Measurements from ENCODE around the gene DMBT1. TPM values are rescaled to one million over a fixed set of nuclear protein-coding genes. Genes with fewer than 3 reads are reported as not detected.
A peak's percentile ranks its signal among the peaks of the same experiment; 100 is the strongest.

Gene DMBT1
- total RNA-seq, 4 donors from 2014 or later = 0.15 to 0.62 (median 0.31) TPM

DNA sequence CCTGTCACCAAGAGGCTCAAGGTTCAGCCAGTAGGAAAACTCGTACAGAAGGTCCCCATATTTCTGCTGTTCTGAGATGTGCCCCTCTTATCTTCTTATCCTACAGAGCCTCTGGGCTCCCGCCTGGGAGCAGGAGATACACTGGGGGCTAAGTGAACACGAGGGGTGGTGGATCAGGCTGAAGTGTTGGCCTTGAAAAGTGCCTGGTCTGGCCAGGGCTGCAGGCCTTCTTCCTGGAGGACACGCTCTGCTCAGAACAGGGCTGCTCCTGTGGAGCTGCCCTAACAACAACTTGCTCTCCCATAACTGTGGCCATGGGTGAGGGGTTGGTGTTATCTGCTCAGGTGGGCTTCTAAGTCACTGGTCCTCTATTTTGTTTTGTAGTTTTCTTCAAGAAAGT lies 105.4 kb downstream of the DMBT1 start:
- TF ChIP-seq, protein P1, sequence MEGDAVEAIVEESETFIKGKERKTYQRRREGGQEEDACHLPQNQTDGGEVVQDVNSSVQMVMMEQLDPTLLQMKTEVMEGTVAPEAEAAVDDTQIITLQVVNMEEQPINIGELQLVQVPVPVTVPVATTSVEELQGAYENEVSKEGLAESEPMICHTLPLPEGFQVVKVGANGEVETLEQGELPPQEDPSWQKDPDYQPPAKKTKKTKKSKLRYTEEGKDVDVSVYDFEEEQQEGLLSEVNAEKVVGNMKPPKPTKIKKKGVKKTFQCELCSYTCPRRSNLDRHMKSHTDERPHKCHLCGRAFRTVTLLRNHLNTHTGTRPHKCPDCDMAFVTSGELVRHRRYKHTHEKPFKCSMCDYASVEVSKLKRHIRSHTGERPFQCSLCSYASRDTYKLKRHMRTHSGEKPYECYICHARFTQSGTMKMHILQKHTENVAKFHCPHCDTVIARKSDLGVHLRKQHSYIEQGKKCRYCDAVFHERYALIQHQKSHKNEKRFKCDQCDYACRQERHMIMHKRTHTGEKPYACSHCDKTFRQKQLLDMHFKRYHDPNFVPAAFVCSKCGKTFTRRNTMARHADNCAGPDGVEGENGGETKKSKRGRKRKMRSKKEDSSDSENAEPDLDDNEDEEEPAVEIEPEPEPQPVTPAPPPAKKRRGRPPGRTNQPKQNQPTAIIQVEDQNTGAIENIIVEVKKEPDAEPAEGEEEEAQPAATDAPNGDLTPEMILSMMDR (IDR thresholded peaks at IDR 0.05) = no peak
- TF ChIP-seq EP300 (IDR thresholded peaks at IDR 0.05) (no peak), POLR2A (IDR thresholded peaks at IDR 0.05) (no peak), POLR2AphosphoS5 (IDR thresholded peaks at IDR 0.05) (no peak)
- Histone ChIP-seq H3K27ac (no peak overlapping the region), H3K36me3 (no peaks in the 10 kb centered on the region), H3K4me3 (no peak overlapping the region), H3K4me1 (no peaks in the 10 kb centered on the region), H3K9me3 (no peaks in the 10 kb centered on the region), H3K27me3 (peaks cover 3% of the 10 kb centered on the region)
- DNase-seq (ENCODE audit: low spot score in 2 of 2) = peak; percentile 22 to 40
- 83% methylated on average over 4 of the region's 4 CpGs for WGBS

DNA sequence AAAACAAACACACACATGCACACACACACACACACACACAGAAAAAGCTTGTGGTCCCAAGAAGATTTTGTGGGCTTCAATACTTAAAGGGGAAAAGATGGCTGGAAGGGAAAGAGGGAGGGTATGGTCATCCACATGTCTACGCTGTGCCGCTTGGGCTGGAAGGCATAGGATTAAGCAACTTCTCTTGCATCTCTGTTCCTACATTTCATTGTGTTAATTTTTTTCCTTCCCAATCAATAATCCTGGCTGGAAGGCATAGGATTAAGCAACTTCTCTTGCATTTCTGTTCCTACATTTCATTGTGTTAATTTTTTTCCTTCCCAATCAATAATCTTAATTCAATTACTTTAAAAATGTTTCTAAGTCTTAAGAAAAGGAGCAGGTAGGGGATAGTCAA lies 108.5 kb downstream of the DMBT1 start:
- 90% methylated on average over 2 of the region's 2 CpGs for WGBS
- H3K4me3 ChIP-seq = no peak overlapping the region
- H3K9me3 ChIP-seq = no peaks in the 10 kb centered on the region
- peaks cover 3% of the 10 kb centered on the region for H3K27me3 ChIP-seq
- H3K27ac ChIP-seq = no peak overlapping the region
- H3K36me3 ChIP-seq = no peaks in the 10 kb centered on the region
- no peak for DNase-seq (ENCODE audit: low spot score in 2 of 2)
- no peaks in the 10 kb centered on the region for H3K4me1 ChIP-seq
- TF ChIP-seq POLR2A (IDR thresholded peaks at IDR 0.05) (no peak), POLR2AphosphoS5 (IDR thresholded peaks at IDR 0.05) (no peak), EP300 (IDR thresholded peaks at IDR 0.05) (no peak)
- TF ChIP-seq, protein P1 (IDR thresholded peaks at IDR 0.05) = no peak

DNA sequence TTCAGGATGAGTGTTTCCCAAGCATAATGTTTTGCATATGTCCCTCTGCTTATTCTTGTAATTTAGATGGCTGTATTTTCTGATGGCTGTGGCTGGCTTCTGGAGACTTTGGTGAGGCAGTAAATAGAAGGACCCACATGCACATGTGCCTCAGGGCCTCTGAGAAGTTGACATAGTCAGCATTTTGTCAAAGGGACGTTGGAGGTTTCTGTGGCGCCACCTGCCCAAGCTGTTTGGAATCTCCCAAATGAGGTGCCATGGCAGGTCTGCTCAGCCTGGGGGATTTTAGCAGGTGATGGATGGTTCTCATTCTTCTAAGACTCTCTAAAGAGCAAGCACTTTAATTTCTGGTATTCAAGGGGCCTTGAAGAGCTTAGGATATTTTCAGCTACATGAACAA lies 109.3 kb downstream of the DMBT1 start:
- WGBS = 72% methylated on average over 2 of the region's 2 CpGs
- TF ChIP-seq, protein P1 (IDR thresholded peaks at IDR 0.05) = no peak
- no peak for TF ChIP-seq EP300 (IDR thresholded peaks at IDR 0.05)
- TF ChIP-seq POLR2A (IDR thresholded peaks at IDR 0.05) = no peak
- no peak for TF ChIP-seq POLR2AphosphoS5 (IDR thresholded peaks at IDR 0.05)

DNA sequence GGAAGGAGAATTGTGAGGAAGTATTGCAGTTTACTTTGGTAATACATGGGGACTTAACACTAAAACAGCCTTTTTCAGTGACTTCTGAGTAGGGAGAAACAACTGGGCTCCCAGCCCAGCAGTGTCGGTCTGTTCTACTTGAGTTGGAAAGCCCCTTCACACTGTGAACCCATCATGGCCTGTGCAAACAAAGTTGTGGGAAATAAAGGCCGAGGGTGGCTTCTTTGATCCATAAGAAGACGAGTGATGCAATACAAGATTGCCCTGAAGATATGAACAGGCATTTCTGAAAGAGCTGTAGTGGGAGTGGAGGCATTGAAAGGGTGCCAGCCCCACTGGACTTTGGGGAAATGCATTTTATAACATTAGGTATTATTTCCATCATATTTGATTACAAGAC lies 110.8 kb downstream of the DMBT1 start:
- H3K36me3 ChIP-seq = no peaks in the 10 kb centered on the region
- H3K4me1 ChIP-seq = no peaks in the 10 kb centered on the region
- no peak overlapping the region for H3K27ac ChIP-seq
- TF ChIP-seq POLR2A (IDR thresholded peaks at IDR 0.05) (no peak), EP300 (IDR thresholded peaks at IDR 0.05) (no peak), POLR2AphosphoS5 (IDR thresholded peaks at IDR 0.05) (no peak)
- TF ChIP-seq, protein P1 (IDR thresholded peaks at IDR 0.05) = no peak
- H3K4me3 ChIP-seq = no peak overlapping the region
- peaks cover 8% of the 10 kb centered on the region for H3K27me3 ChIP-seq
- 34% methylated on average over 3 of the region's 3 CpGs for WGBS
- DNase-seq (ENCODE audit: low spot score in 2 of 2) = peak in 1 of 2 donors; percentile 29
- H3K9me3 ChIP-seq = no peaks in the 10 kb centered on the region

More for the DNA sequence above, 109.3 kb downstream of the DMBT1 start:
- no peaks in the 10 kb centered on the region for H3K4me1 ChIP-seq
- H3K9me3 ChIP-seq = no peaks in the 10 kb centered on the region
- no peak overlapping the region for H3K4me3 ChIP-seq
- no peaks in the 10 kb centered on the region for H3K36me3 ChIP-seq
- DNase-seq (ENCODE audit: low spot score in 2 of 2) = peak in 1 of 2 donors; percentile 18
- H3K27me3 ChIP-seq = peaks cover 3% of the 10 kb centered on the region
- no peak overlapping the region for H3K27ac ChIP-seq

DNA sequence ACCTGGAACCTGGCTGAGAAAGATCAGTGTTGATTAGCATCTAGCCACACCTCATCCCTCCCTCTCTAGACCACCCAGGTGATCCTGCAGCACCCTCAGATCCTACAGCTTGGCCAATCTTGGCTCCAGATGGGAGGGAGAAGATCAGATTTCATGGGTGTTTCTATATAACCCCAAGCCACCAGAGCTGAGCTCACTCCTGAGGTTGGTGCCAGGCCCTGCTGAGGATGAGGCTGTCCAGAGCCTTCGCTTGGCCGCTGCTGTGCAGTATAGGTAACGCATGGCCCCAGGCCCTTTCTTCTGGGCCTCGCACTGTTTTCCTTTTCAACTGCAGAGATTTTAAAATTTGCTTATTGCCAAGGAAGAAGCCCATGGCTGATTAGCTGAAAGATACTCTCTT lies 112.1 kb downstream of the DMBT1 start:
- Histone ChIP-seq H3K4me1 (no peaks in the 10 kb centered on the region), H3K9me3 (no peaks in the 10 kb centered on the region), H3K27ac (no peak overlapping the region), H3K27me3 (peaks cover 5% of the 10 kb centered on the region), H3K4me3 (no peak overlapping the region), H3K36me3 (no peaks in the 10 kb centered on the region)
- TF ChIP-seq POLR2AphosphoS5 (IDR thresholded peaks at IDR 0.05) (no peak), EP300 (IDR thresholded peaks at IDR 0.05) (no peak), POLR2A (IDR thresholded peaks at IDR 0.05) (no peak)
- TF ChIP-seq, protein P1 (IDR thresholded peaks at IDR 0.05) = no peak
- WGBS = 71% methylated on average over 4 of the region's 4 CpGs
- peak in 1 of 2 donors; percentile 28 for DNase-seq (ENCODE audit: low spot score in 2 of 2)
